ENCODE results near the gene ADI1. TPM values are rescaled to one million over a fixed set of nuclear protein-coding genes. Genes with fewer than 3 reads are reported as not detected.
"Not testable (repeated sequence)": the region's sequence is repeated elsewhere in the genome, so short reads cannot be mapped to it uniquely, and the experiment has no call there.

ADI1 gene
- total and polyA plus RNA-seq, 2 experiments from 2014 or later: 77.7 to 140 TPM

DNA sequence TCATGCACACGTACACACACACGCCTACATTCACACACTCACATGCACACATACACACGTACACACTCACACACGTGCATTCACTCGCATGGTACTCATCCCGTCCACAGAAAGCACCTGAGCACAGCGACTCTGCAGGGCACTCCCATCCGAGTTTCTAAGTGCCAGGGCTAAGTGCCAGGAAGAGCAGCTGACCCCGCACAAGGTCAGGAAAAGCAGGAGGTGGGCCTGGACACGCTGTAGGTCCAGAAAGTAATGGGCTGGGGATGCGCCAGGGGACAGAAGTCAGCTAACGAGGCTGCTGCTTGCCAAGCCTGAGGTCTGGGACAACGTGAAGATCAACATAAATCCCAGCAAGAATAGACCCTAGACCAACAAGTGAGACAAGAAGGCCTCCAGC is 15.8 kb downstream of the ADI1 start:
- no peaks in the 10 kb centered on the region for H3K9me3 ChIP-seq (ENCODE audit: low read depth)
- WGBS, 2 experiments (ENCODE audit: low coverage in 1 of 2, low lambda C conversion rate in 2 of 2, missing lambda C conversion rate in 2 of 2): 91 to 92% methylated on average over 13 of the region's 13 CpGs
- H3K4me3 ChIP-seq: no peak overlapping the region
- H3K4me1 ChIP-seq (ENCODE audit: insufficient read depth): no peaks in the 10 kb centered on the region
- in situ Hi-C loops (cut with MboI): no loop called here
- TF ChIP-seq EZH2 (IDR thresholded peaks at IDR 0.05; ENCODE audit: insufficient read depth, poor library complexity, severe bottlenecking) (no peak), EZH2phosphoT487 (IDR thresholded peaks at IDR 0.05; ENCODE audit: insufficient read depth, low read depth) (no peak)
- no peak overlapping the region for H3K9ac ChIP-seq
- no peaks in the 10 kb centered on the region for H3K27me3 ChIP-seq (replicated peaks; ENCODE audit: insufficient read depth)
- DNase-seq: no peak
- H3K9me2 ChIP-seq (ENCODE audit: insufficient read depth): no peaks in the 10 kb centered on the region
- H3K36me3 ChIP-seq (ENCODE audit: low read depth): peaks cover 20% of the 10 kb centered on the region
- H4K20me1 ChIP-seq (ENCODE audit: insufficient read depth): no peaks in the 10 kb centered on the region
- H2AFZ ChIP-seq: no peak overlapping the region
- H3K4me2 ChIP-seq (ENCODE audit: unreplicated experiment): no peak overlapping the region
- H3K79me2 ChIP-seq (ENCODE audit: insufficient read depth): peaks cover 46% of the 10 kb centered on the region
- H3F3A ChIP-seq (ENCODE audit: insufficient read depth): no peaks in the 10 kb centered on the region
- H3K27ac ChIP-seq: no peak overlapping the region

DNA sequence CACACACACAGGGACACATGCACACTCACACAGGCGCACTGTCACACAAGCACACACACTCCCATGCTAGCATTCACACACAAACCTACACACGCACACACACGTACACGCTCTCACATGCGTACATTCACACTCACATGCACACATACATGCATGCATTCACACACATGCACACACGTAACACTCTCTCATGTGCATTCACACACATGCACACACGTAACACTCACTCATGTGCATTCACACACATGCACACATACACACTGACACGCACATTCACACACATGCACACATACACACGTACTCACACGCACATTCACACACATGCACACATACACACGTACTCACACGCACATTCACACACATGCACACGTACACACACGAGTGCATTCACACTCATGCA is 16.3 kb downstream of the ADI1 start:
- Histone ChIP-seq H3K27me3 (replicated peaks; ENCODE audit: insufficient read depth) (no peaks in the 10 kb centered on the region), H3K9me3 (ENCODE audit: low read depth) (no peaks in the 10 kb centered on the region), H3F3A (ENCODE audit: insufficient read depth) (no peaks in the 10 kb centered on the region), H3K4me2 (ENCODE audit: unreplicated experiment) (no peak overlapping the region), H3K79me2 (ENCODE audit: insufficient read depth) (peaks cover 45% of the 10 kb centered on the region), H2AFZ (no peak overlapping the region), H3K4me3 (no peak overlapping the region), H3K36me3 (ENCODE audit: low read depth) (peaks cover 24% of the 10 kb centered on the region), H3K9me2 (ENCODE audit: insufficient read depth) (no peaks in the 10 kb centered on the region), H3K9ac (no peak overlapping the region), H3K27ac (no peak overlapping the region), H4K20me1 (ENCODE audit: insufficient read depth) (no peaks in the 10 kb centered on the region), H3K4me1 (ENCODE audit: insufficient read depth) (no peaks in the 10 kb centered on the region)
- no peak for DNase-seq
- in situ Hi-C loops (cut with MboI): no loop called here
- TF ChIP-seq EZH2phosphoT487 (IDR thresholded peaks at IDR 0.05; ENCODE audit: insufficient read depth, low read depth): no peak
- TF ChIP-seq EZH2 (IDR thresholded peaks at IDR 0.05; ENCODE audit: insufficient read depth, poor library complexity, severe bottlenecking): no peak
- 96% methylated on average over 14 of the region's 14 CpGs for WGBS, 2 experiments (ENCODE audit: low coverage in 1 of 2, low lambda C conversion rate in 2 of 2, missing lambda C conversion rate in 2 of 2)

DNA sequence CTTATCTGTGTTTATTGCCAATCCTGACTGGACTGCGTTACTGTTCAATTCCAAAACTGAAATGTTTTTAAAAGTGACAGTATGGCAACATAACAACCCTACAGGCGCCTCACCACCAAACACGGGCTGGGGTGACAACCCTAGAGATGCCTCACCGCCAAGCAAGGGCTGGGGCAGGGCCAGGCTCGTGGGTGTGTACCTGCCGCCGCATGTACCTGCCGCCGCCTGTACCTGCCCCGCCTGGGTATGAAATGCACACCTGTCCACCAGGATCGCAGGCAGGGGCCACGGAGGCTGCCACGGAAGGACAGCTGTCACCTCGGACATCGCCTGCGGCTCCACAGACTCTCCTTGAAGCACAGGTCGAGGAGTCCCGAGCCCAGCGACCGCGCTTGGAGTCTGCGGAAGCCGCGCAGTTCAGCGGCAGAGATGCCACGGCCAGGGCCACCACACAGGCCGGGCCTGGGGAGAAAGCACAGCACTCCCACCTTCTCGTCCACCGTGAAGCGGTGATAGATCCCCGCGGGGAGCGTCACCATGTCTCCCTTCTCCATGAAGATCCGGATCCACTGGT is 18.9 kb downstream of the ADI1 start:
- in situ Hi-C loops (cut with MboI): no loop called here
- H3K4me1 ChIP-seq (ENCODE audit: insufficient read depth): no peaks in the 10 kb centered on the region
- H3K36me3 ChIP-seq (ENCODE audit: low read depth): peaks cover 32% of the 10 kb centered on the region
- H3K27ac ChIP-seq: no peak overlapping the region
- H3K9ac ChIP-seq: no peak overlapping the region
- 97 to 98% methylated on average over 28 to 34 of the region's 34 CpGs for WGBS, 2 experiments (ENCODE audit: low coverage in 1 of 2, low lambda C conversion rate in 2 of 2, missing lambda C conversion rate in 2 of 2)
- H3K9me3 ChIP-seq (ENCODE audit: low read depth): no peaks in the 10 kb centered on the region
- no peak for DNase-seq
- no peaks in the 10 kb centered on the region for H3F3A ChIP-seq (ENCODE audit: insufficient read depth)
- H3K9me2 ChIP-seq (ENCODE audit: insufficient read depth): no peaks in the 10 kb centered on the region
- no peaks in the 10 kb centered on the region for H3K27me3 ChIP-seq (replicated peaks; ENCODE audit: insufficient read depth)
- H3K4me3 ChIP-seq: no peak overlapping the region
- H4K20me1 ChIP-seq (ENCODE audit: insufficient read depth): no peaks in the 10 kb centered on the region
- H3K4me2 ChIP-seq (ENCODE audit: unreplicated experiment): no peak overlapping the region
- peaks cover 19% of the 10 kb centered on the region for H3K79me2 ChIP-seq (ENCODE audit: insufficient read depth)
- no peak overlapping the region for H2AFZ ChIP-seq
- TF ChIP-seq EZH2 (IDR thresholded peaks at IDR 0.05; ENCODE audit: insufficient read depth, poor library complexity, severe bottlenecking) (no peak), EZH2phosphoT487 (IDR thresholded peaks at IDR 0.05; ENCODE audit: insufficient read depth, low read depth) (no peak)

DNA sequence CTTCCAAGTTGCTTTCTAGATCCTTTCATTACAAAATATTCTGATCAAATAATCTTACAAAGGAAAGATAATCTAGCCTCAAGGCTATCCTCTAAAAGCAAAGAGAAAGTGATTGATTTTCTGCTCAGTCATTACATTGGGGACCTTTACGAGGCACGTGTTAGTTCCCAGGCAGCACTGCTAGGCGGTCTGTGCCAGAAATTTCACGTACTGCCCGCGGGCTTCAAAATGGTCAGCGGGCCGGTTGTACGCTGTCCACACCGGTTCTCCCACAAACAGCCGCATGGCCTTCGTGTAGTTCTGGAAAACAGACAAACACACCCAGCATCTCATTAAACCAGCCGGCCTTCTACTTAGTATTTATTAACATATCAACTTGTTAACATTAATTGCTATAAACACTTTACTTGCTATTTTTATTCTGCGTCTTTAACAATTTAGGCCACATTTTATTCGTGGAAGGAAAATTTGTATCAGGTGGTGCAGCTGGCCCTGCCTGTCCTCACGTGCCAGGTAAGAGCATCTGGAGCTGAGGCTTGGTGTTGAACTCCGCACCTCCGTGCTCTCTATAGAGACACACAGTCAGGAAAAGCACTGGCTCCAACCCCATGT is 20.4 kb downstream of the ADI1 start:
- no peak overlapping the region for H3K27ac ChIP-seq
- H3K4me2 ChIP-seq (ENCODE audit: unreplicated experiment): no peak overlapping the region
- 92 to 93% methylated on average over 18 of the region's 18 CpGs for WGBS, 2 experiments (ENCODE audit: low coverage in 1 of 2, low lambda C conversion rate in 2 of 2, missing lambda C conversion rate in 2 of 2)
- in situ Hi-C loops (cut with MboI): no loop called here
- H3K27me3 ChIP-seq (replicated peaks; ENCODE audit: insufficient read depth): no peaks in the 10 kb centered on the region
- no peaks in the 10 kb centered on the region for H3K9me2 ChIP-seq (ENCODE audit: insufficient read depth)
- DNase-seq: no peak
- no peaks in the 10 kb centered on the region for H3F3A ChIP-seq (ENCODE audit: insufficient read depth)
- no peak overlapping the region for H2AFZ ChIP-seq
- H3K4me1 ChIP-seq (ENCODE audit: insufficient read depth): no peaks in the 10 kb centered on the region
- no peak for TF ChIP-seq EZH2phosphoT487 (IDR thresholded peaks at IDR 0.05; ENCODE audit: insufficient read depth, low read depth)
- TF ChIP-seq EZH2 (IDR thresholded peaks at IDR 0.05; ENCODE audit: insufficient read depth, poor library complexity, severe bottlenecking): no peak
- no peak overlapping the region for H3K4me3 ChIP-seq
- H3K36me3 ChIP-seq (ENCODE audit: low read depth): peaks cover 19% of the 10 kb centered on the region
- H4K20me1 ChIP-seq (ENCODE audit: insufficient read depth): no peaks in the 10 kb centered on the region
- H3K9me3 ChIP-seq (ENCODE audit: low read depth): no peaks in the 10 kb centered on the region
- no peak overlapping the region for H3K9ac ChIP-seq
- 0 out of 2 replicates have a peak, but pooled peaks cover 5% of the 10 kb centered on the region for H3K79me2 ChIP-seq (ENCODE audit: insufficient read depth)

DNA sequence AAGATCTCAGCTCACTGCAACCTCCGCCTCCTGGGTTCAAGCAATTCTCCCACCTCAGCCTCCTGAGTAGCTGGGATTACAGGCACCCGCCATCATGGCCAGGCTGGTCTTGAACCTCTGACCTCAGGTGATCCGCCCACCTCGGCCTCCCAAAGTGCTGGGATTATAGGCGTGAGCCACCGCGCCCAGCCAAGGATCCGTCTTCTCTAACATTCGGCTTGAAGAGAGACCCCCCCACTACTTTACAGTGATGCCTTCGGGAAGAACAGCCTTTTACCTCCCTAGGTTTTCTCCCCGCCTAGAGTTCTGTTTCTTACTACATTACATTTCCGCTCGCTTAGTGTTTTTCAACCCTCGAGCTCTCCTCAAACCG is 22.6 kb downstream of the ADI1 start:
- H3K27me3 ChIP-seq (replicated peaks; ENCODE audit: insufficient read depth); H2AFZ ChIP-seq; H3K4me1 ChIP-seq (ENCODE audit: insufficient read depth); H3F3A ChIP-seq (ENCODE audit: insufficient read depth); H3K9me3 ChIP-seq (ENCODE audit: low read depth); H3K9me2 ChIP-seq (ENCODE audit: insufficient read depth); H3K79me2 ChIP-seq (ENCODE audit: insufficient read depth); H3K4me3 ChIP-seq; H3K27ac ChIP-seq; H4K20me1 ChIP-seq (ENCODE audit: insufficient read depth); H3K4me2 ChIP-seq (ENCODE audit: unreplicated experiment); in situ Hi-C loops (cut with MboI); DNase-seq; H3K9ac ChIP-seq: not testable (repeated sequence)
- H3K36me3 ChIP-seq (ENCODE audit: low read depth): peaks cover 19% of the 10 kb centered on the region
- 96 to 97% methylated on average over 15 of the region's 15 CpGs for WGBS, 2 experiments (ENCODE audit: low coverage in 1 of 2, low lambda C conversion rate in 2 of 2, missing lambda C conversion rate in 2 of 2)
